H1 (cell line): ENCODE results near the gene CBFB.

Source experiments
- CHD1 ChIP-seq: IDR thresholded peaks from 2 replicates; pipeline ENCODE4 v1.6.1; 2012; ENCODE audit warnings: low read depth, low read length, improper control_type of control experiment
- CHD2 ChIP-seq: IDR thresholded peaks from 2 replicates; pipeline ENCODE4 v1.6.1; 2012; ENCODE audit warnings: low read length, improper control_type of control experiment
- CREB1 ChIP-seq: IDR thresholded peaks from 2 replicates; pipeline ENCODE4 v1.6.1; 2012; ENCODE audit warnings: inconsistent platforms
- JUND ChIP-seq: IDR thresholded peaks from 2 replicates; pipeline ENCODE4 v1.6.1; 2011; ENCODE audit warnings: mild to moderate bottlenecking, improper control_type of control experiment, low read length
- PHF8 ChIP-seq: fragments of 200-600 bp; sonication (generic); conservative IDR thresholded peaks from 2 replicates; pipeline ENCODE4 v1.7.1; 2012; ENCODE audit warnings: low read depth, mild to moderate bottlenecking, inconsistent platforms, low read length, moderate library complexity
- SIN3A ChIP-seq, 2 experiments: IDR thresholded peaks in 1 of 2; conservative IDR thresholded peaks in 1 of 2; 2 replicates each; pipeline ENCODE4 v1.6.1; 2011 to 2012; ENCODE audit warnings: low read length in 2 of 2, improper control_type of control experiment in 1 of 2, low read depth in 1 of 2, mild to moderate bottlenecking in 1 of 2
- YY1 ChIP-seq: IDR thresholded peaks from 2 replicates; pipeline ENCODE4 v1.6.1; 2011; ENCODE audit warnings: low read depth, mild to moderate bottlenecking, low read length

DNA sequence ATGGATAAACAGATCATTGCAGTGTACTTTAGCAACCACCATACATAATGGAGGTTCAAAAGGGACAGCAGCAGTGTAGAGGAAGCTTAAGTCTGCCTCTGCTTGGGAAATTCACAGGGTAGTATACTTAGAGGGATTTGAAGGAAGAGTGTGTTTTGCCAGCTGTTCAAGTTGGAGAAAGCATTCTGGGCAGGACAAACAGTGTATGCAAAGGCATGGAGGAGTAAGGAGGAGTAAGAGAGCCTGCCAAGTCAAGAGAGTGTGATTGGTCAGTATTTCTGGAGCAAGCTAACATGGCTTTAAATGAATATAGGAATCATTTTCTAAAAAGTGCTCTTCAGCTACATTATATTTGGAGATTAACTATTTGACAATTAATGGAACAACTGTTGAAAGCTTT is 57.9 kb downstream of the CBFB start:
- no peak for TF ChIP-seq YY1
- no peak for TF ChIP-seq PHF8
- no peak for TF ChIP-seq CREB1
- TF ChIP-seq CHD1: no peak
- no peak for TF ChIP-seq CHD2
- no peak for TF ChIP-seq JUND
- no peak for TF ChIP-seq SIN3A (conservative IDR thresholded peaks at IDR 0.05 in 1 of 2, IDR thresholded peaks at IDR 0.05 in 1 of 2; ENCODE audit: low read depth in 1 of 2, low read length in 2 of 2)
